GM10847 (cell line): Measurements from ENCODE around the gene PTGDS.

Experiments
- POLR2A ChIP-seq: IDR thresholded peaks from 2 replicates; pipeline ENCODE4 v1.6.1; 2011; ENCODE audit not compliant: insufficient read length; ENCODE audit errors: extremely low read depth

The PTGDS gene

GRCh38 chr9:136943291-136944211 lies 33.8 kb upstream of the PTGDS start:
- TF ChIP-seq POLR2A, result no peak

- no peak for TF ChIP-seq POLR2A
Measured at GRCh38 chr9:136944212-136944518, 33.1 kb upstream of the PTGDS start.

- peak; percentile 63 for TF ChIP-seq POLR2A
Measured at GRCh38 chr9:136944519-136945332, 32.6 kb upstream of the PTGDS start, which contains the start of the genes C8G and FBXW5. TSS of gene C8G (plus strand) at chr9:136945243. CDS start at chr9:136945321, 78 bp downstream. TSS of gene FBXW5 (minus strand) at chr9:136944738. CDS start at chr9:136944083, 655 bp downstream.

DNA sequence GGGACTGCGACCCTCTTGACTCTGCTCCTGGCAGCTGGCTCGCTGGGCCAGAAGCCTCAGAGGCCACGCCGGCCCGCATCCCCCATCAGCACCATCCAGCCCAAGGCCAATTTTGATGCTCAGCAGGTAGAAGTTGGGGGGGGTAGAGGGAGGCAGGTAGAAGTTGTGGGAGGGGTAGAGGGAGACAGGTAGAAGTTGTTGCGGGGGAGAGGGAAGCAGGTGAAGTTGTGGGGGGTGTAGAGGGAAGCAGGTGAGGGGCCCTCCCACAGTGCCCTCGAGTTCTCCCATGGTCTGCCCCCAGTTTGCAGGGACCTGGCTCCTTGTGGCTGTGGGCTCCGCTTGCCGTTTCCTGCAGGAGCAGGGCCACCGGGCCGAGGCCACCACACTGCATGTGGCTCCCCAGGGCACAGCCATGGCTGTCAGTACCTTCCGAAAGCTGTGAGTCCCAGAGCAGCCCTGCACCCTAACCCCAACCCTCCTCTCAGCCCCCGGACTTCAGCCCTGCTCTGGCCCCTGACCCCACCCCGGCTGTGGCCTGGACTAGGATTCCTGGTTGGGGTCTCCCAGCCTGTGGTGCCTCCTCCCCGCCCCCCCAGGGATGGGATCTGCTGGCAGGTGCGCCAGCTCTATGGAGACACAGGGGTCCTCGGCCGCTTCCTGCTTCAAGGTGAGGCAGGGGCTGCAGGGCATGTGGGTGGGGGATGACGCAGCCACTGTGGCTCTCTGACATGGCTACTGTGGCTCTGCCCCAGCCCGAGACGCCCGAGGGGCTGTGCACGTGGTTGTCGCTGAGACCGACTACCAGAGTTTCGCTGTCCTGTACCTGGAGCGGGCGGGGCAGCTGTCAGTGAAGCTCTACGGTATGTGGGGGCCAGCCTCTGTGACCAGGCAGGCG lies 31.7 kb upstream of the PTGDS start:
- TF ChIP-seq POLR2A, result no peak

- TF ChIP-seq POLR2A, result no peak
Measured at GRCh38 chr9:136946228-136947027, 30.9 kb upstream of the PTGDS start.

- TF ChIP-seq POLR2A, result no peak
Measured at GRCh38 chr9:136947028-136947891, 30.0 kb upstream of the PTGDS start.

- TF ChIP-seq POLR2A, result no peak
Measured at GRCh38 chr9:136947955-136948510, 29.3 kb upstream of the PTGDS start.

DNA sequence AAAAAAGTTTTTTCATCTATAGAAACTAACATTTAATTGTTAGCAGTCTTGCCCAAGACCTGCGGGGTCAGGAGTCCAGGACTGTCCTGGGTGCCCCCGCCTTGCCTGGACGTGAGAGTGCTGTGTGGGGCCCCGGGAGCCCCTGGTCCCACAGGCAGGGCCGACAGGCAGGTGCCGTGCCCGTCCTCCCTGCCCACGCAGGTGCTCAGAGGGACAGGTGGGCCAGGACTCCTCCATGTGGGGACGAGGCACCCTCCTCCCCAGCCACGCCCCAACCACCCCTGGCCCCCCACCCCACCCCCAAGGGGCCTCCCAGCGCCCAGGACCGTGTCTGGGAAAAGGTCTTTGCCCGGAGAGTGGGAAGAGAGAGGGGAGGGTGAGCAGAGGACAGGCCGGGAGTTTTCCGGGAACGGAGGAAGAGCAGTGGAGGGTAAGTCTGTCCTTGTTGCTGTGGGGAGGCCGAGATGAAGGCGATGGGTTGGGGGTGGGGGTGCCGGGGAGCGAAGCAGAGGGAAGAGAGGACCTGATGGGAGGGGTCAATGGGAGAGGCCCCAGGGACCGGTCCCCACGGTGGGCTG lies 28.0 kb upstream of the PTGDS start:
- no peak for TF ChIP-seq POLR2A

GRCh38 chr9:136949817-136950655 lies 27.3 kb upstream of the PTGDS start:
- TF ChIP-seq POLR2A, result peak; percentile 75

GRCh38 chr9:136950656-136951276 lies 26.5 kb upstream of the PTGDS start:
- TF ChIP-seq POLR2A, result no peak

DNA sequence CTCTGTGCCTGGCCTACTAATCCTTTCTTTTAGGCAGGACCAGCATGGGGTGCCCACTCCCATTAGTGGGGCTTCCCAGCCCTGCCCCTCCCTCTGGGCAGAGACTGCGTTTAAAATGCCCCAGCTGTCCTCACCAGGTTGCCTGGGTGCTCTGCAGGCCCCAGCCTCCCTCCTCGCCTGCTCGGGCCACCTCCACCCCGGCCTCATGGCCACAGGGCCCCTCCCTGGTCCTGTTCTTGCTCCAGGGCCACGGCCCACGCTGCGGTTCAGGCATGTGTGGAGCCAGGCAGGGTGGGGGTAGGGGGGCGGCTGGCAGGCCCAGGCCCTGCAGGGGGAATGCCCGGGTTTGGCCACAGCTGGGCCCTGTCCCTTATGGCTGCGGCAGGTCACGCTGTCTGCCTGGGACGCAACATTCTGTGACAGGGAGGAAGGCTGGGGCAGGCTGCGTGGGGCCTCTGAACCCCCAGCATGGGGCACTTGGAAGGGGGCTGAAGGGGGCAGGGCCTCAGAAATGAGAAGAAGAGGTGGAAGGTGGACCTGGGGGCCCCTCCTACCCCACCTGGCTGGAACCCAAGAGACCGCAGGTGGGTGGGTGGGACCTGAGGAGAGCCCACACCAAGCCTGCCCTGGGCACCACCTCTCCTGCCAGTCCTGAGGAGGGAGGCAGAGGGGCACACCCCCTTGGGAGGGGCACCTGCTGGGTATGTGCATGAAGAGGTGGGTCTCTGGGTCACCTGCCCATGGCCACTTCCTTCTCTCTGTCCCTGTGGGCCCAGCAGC lies 25.6 kb upstream of the PTGDS start, which contains the start of gene LCN12:
Gene LCN12, plus strand, starts transcription at position 733 of the 780 bp plus-strand sequence. CDS start 55 bp downstream, outside the sequence.
- no peak for TF ChIP-seq POLR2A
